ENCODE measurements around the gene EMC10.
A peak's percentile ranks its signal among the peaks of the same experiment; 100 is the strongest.
"Not testable (repeated sequence)": the region's sequence is repeated elsewhere in the genome, so short reads cannot be mapped to it uniquely, and the experiment has no call there.

EMC10 gene

GRCh38 chr19:50453243-50453642 is 23.1 kb upstream of the EMC10 start:
- no peak for DNase-seq

- DNase-seq: no peak
Measured at GRCh38 chr19:50455992-50456391, 20.3 kb upstream of the EMC10 start.

- no peak for DNase-seq
Measured at GRCh38 chr19:50457300-50457699, 19.0 kb upstream of the EMC10 start.

- no peak for DNase-seq
Measured at GRCh38 chr19:50458396-50459066, 17.8 kb upstream of the EMC10 start.

- no peak for DNase-seq
Measured at GRCh38 chr19:50459067-50459456, 17.2 kb upstream of the EMC10 start.

- DNase-seq: no peak
Measured at GRCh38 chr19:50459638-50460037, 16.7 kb upstream of the EMC10 start.

GRCh38 chr19:50460161-50460765 is 16.0 kb upstream of the EMC10 start:
- no peak for DNase-seq

- DNase-seq: peak; percentile 64
Measured at GRCh38 chr19:50461066-50461875, 15.0 kb upstream of the EMC10 start.

- no peak for DNase-seq
Measured at GRCh38 chr19:50462970-50463369, 13.3 kb upstream of the EMC10 start.

- DNase-seq: no peak
Measured at GRCh38 chr19:50464348-50464747, 12.0 kb upstream of the EMC10 start.

- no peak for DNase-seq
Measured at GRCh38 chr19:50465000-50465399, 11.3 kb upstream of the EMC10 start.

GRCh38 chr19:50465986-50466705 is 10.2 kb upstream of the EMC10 start:
- DNase-seq: no peak

GRCh38 chr19:50466706-50467039 is 9.6 kb upstream of the EMC10 start:
- DNase-seq: no peak

GRCh38 chr19:50467566-50467965 is 8.7 kb upstream of the EMC10 start:
- no peak for DNase-seq

GRCh38 chr19:50468818-50469217 is 7.5 kb upstream of the EMC10 start:
- no peak for DNase-seq

- not testable (repeated sequence) for DNase-seq
Measured at GRCh38 chr19:50473336-50473735, 3.0 kb upstream of the EMC10 start.

GRCh38 chr19:50475101-50475568 is 1.2 kb upstream of the EMC10 start:
- no peak for DNase-seq

GRCh38 chr19:50475736-50476223 is 527 bp upstream of the EMC10 start:
- DNase-seq: no peak

GRCh38 chr19:50476907-50477238 is 566 bp downstream of the EMC10 start:
- DNase-seq: no peak

GRCh38 chr19:50477751-50478515 is 1.6 kb downstream of the EMC10 start:
- no peak for DNase-seq

- no peak for DNase-seq
Measured at GRCh38 chr19:50478901-50479715, 2.8 kb downstream of the EMC10 start.
